GM18511 (cell line): ENCODE results near the gene CAMK2D.

Experiments
- ATAC-seq: cut with Tn5 transposase; IDR thresholded peaks from one replicate; pipeline ENCODE4 v1.9.1; 2021; ENCODE audit warnings: mild to moderate bottlenecking, moderate library complexity; ENCODE audit not compliant: unreplicated experiment

CAMK2D gene

DNA sequence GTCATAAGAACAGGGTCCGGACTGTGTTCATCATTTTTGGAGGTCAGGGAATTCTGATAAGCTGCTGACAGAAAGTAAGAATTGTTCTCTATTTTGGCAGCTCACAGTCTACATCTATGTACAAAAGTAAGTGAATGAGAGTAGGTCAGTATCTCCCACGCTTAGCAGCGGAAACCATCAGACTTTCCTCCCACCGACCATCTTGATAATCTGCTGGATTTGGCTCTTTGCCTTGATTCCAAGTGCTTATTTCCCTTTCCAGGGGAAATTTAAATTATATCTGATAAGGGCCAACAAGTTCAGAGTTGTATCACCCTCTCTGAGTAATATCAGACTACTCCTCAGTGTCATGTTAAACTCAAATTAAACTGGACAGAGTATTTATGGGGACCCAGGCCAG is 118.0 kb downstream of the CAMK2D start:
- ATAC-seq: no peak

GRCh38 chr4:113641025-113641431 is 120.5 kb downstream of the CAMK2D start:
- peak; percentile 65 for ATAC-seq

GRCh38 chr4:113639326-113639725 is 122.2 kb downstream of the CAMK2D start:
- peak; percentile 34 for ATAC-seq

- ATAC-seq: no peak
These were observed 123.0 kb downstream of the CAMK2D start for GRCh38 chr4:113638562-113638832.

DNA sequence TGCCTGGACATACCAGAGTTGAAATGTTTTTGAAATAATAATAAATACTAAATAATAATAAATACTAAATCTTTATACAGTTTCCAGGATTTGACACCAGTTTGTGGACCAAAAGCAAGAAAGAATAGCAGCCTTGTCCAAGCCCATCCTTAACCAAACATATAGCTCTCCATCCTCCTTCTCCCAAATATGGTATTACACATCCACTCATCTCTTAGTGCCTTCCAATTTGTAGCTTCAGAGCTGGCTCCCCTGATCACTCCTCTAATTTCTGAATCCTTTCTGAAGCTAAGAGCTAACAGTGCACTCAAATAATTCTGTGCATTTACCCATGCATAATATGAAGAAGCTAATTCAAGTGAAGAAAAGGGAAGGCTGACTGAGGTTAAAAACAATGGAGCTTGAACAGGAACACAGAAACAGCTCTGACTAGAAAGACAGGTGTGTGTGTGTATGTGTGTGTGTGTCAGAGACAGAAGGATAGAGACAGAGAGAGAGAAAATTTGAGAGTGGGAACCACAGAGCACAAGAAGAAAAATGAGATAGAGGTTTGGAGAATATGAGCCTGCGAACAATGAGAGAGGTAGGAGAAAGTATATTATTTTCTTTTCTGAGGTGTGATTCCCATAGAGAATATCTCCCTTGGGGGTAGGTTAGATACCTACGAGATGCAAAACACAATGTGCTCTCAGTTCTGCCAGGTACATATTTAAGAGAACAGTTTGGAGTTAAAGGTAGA is 123.5 kb downstream of the CAMK2D start:
- no peak for ATAC-seq

DNA sequence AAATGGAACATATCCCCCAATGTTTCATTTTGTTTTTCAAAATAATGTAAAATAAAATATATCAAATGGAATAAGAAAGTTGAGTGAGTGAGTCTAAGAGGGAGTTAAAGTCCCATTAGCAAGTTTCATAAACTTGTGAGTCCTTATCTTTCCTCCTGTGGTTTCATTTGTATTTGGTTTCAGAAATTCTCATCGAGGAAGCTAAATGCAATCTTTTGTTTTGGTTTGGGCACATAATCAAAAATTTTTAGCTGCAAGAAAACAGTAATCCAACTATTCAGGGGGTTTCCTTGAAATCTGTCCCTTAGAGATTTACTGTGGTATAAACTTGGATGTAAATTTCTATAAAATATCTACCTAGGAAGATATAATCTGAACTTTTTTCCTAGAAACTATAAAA is 124.2 kb downstream of the CAMK2D start:
- no peak for ATAC-seq

DNA sequence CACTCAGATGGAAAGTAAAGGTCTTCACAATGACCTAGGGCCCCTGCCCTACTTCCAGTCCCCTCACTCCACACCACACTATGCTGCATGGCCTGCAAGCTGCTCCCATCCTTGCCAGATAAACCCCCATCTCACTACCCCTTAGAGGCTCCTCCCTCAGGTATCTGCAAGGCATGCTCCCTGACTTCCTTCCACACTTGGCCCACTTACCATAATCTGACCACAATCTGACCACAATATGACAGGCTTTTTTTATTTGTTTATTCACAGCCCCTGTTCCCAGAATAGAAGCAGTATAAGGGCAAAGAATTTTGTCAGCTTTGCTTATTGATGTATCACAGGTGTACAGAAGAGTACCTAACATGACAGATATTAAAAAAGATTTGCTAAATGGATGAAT is 124.7 kb downstream of the CAMK2D start:
- ATAC-seq: peak; percentile 38

GRCh38 chr4:113636438-113636818 is 125.1 kb downstream of the CAMK2D start:
- ATAC-seq: peak; percentile 63

GRCh38 chr4:113635739-113636437 is 125.7 kb downstream of the CAMK2D start:
- ATAC-seq: peak; percentile 3

GRCh38 chr4:113634081-113634969 is 127.2 kb downstream of the CAMK2D start:
- ATAC-seq: no peak

GRCh38 chr4:113633467-113633866 is 128.1 kb downstream of the CAMK2D start:
- no peak for ATAC-seq

GRCh38 chr4:113628711-113629110 is 132.8 kb downstream of the CAMK2D start:
- ATAC-seq: no peak

- no peak for ATAC-seq
These were observed 134.2 kb downstream of the CAMK2D start for GRCh38 chr4:113627321-113627720.

DNA sequence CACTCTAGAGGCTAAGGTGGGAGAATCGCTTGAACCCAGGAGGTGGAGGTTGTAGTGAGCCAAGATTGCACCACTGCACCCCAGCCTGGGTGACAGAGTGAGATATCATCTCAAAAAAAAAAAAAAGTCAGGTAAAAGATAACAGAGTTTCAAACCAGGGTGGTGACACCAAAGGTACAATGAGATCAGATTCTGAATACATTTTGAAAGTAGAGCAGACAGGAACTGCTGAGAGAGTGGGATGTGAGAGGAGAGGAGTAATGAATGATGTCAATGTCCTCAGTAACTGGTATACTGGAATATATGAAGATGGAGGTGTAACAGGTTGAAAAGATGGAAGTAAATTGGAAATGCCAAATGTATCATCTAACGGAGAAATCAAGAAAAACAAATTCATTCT is 135.6 kb downstream of the CAMK2D start:
- no peak for ATAC-seq

DNA sequence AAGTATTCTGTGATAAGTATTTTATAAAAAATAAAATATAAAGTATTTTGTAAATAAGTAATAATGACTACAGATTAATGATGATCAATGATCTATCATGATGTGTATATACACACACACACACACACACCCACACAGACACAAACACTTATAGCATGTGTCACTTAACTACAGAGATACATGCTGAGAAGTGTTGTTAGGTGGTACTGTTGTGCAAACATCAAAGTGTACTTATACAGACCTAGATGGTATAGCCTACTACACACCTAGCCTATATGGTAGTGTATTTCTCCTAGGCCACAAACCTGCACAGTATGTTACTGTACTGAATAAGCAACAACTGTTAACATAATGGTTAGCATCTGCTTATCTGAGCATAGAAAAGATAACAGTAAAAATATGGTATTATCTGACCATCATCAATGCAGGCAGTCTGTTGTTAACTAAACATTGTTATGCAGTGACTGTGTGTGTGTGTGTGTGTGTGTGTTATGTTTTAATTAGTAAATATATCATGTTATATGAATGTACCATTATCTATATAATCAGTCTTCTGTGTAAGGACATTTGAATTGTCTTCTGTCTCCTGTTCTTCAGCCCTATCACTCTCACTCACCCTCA is 138.2 kb downstream of the CAMK2D start:
- no peak for ATAC-seq

GRCh38 chr4:113621633-113622032 is 139.9 kb downstream of the CAMK2D start:
- ATAC-seq: no peak

DNA sequence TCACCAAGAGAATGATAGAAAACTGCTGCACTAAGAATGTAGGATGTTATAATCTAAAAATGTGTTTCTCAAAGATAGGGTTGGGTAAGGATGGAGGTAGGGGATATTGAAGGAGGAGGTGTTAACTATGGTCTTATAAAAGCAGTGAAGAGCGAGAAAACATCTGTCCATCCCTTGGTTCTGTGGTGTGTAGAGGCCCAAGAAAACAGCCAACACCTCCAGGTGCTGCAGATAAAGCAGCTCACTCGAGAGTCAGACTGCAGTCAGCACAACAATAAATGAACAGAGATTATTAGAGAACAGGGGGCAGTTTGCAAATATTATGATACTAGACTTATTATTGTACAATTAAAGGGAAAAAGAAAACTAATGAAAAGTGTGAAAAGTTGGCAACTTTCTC is 141.5 kb downstream of the CAMK2D start:
- no peak for ATAC-seq

DNA sequence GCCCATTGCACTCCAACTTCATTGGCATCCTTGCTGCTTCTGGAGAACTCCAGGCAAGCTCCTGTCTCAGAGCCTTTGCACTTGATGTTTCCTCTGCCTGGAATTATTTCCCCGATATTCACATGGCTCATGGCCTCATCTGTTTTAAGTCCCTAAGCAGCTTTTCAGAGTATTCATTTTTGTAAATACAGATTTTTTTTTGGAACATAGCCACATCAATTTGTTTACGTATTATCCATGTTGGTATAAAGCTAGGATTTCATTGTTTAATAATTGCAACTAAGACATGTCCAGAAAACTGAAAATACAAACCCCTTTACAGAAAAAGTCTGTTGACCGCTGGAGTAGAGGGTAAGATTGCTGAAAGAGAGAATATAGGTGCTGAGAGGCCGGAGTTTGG is 142.0 kb downstream of the CAMK2D start:
- ATAC-seq: no peak

DNA sequence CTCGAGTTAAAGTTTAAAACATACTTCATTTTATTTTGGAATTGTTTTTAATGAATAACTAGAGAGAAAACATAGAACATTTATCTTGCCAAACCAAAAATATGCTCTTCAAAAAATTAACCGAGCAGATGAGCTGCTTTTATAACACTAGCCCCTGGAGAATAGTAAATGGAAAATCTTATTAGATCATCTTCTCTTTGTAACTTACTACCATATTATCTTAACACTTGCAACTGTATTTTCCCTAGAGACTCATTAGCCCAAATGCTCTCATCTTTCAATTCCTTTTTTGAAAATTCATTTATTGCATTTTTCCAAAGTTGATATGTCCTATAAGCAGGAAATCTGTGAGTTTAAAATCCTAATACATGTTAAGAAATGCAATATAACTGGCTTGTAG is 143.3 kb downstream of the CAMK2D start:
- peak; percentile 62 for ATAC-seq

GRCh38 chr4:113617195-113617594 is 144.3 kb downstream of the CAMK2D start:
- no peak for ATAC-seq

GRCh38 chr4:113616443-113616842 is 145.1 kb downstream of the CAMK2D start:
- no peak for ATAC-seq
